Measurements from ENCODE around the gene GP1BB. TPM values are rescaled to one million over a fixed set of nuclear protein-coding genes. Genes with fewer than 3 reads are reported as not detected.

The GP1BB gene
- total RNA-seq, 1 donor from 2014 or later: 0.95 TPM

DNA sequence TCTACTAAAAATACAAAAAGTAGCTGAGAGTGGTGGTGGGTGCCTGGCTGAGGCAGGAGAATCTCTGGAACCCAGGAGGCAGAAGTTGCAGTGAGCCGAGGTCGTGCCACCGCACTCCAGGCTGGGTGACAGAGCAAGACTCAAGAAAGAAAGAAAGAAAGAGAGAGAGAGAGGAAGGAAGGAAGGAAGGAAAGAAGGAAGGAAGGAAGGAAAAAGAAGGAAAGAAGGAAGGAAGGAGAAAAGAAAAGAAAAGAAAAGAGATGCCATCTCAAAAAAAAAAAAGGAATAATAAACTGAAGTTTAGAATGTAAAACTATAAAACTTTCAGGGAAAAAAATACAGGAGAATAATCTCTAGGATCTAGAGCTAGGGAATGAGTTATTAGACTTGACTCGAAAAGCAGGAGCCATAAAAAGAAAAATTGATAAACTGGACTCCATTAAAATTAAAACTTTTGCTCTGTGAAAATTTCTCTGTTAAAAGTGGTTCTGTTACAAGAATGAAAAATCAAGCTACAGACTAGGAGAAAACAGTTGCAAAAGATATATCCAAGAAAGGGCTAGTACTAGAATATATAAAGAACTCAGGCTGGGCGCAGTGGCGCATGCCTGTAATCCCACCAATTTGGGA lies 22.4 kb upstream of the GP1BB start:
- no peak overlapping the region for H3K9ac ChIP-seq (ENCODE audit: low read length)
- no peaks in the 10 kb centered on the region for H3K36me3 Mint-ChIP-seq (ENCODE audit: low read depth, unreplicated experiment)
- no peaks in the 10 kb centered on the region for H3K36me3 ChIP-seq (ENCODE audit: insufficient read depth, low read length)
- H3K4me1 ChIP-seq (ENCODE audit: insufficient read depth, low read length): no peaks in the 10 kb centered on the region
- peak overlapping the region; percentile 54 for H3K4me3 Mint-ChIP-seq (ENCODE audit: unreplicated experiment)
- H2AFZ ChIP-seq (ENCODE audit: low read depth, low read length): no peak overlapping the region
- no peak overlapping the region for H3K4me2 ChIP-seq (ENCODE audit: low read length)
- no peak for FAIRE-seq
- no peak overlapping the region for H3K27ac Mint-ChIP-seq (ENCODE audit: unreplicated experiment)
- no peaks in the 10 kb centered on the region for H3K79me2 ChIP-seq (ENCODE audit: insufficient read depth, low read length)
- peaks cover 28% of the 10 kb centered on the region for H3K27me3 Mint-ChIP-seq (ENCODE audit: low read depth, unreplicated experiment)
- no peak overlapping the region for H3K27ac ChIP-seq (ENCODE audit: low read depth, low read length)
- no peak for DNase-seq (ENCODE audit: low read depth)
- H3K9me3 ChIP-seq (ENCODE audit: insufficient read depth, low read depth, low read length): no peaks in the 10 kb centered on the region
- no peak for TF ChIP-seq EZH2 (IDR thresholded peaks at IDR 0.05; ENCODE audit: insufficient read depth, low read length)
- no peak for TF ChIP-seq CTCF (IDR thresholded peaks at IDR 0.05; ENCODE audit: insufficient read depth, low read depth, low read length)
- H3K4me1 Mint-ChIP-seq (ENCODE audit: low read depth, unreplicated experiment): no peaks in the 10 kb centered on the region
- H3K9me3 Mint-ChIP-seq (ENCODE audit: unreplicated experiment): peaks cover 4% of the 10 kb centered on the region
- peaks cover 7% of the 10 kb centered on the region for H3K27me3 ChIP-seq (ENCODE audit: insufficient read depth, low read length)
- H4K20me1 ChIP-seq (ENCODE audit: insufficient read depth, low read length): no peaks in the 10 kb centered on the region
- no peak overlapping the region for H3K4me3 ChIP-seq (ENCODE audit: insufficient read depth, low read depth, low read length)

DNA sequence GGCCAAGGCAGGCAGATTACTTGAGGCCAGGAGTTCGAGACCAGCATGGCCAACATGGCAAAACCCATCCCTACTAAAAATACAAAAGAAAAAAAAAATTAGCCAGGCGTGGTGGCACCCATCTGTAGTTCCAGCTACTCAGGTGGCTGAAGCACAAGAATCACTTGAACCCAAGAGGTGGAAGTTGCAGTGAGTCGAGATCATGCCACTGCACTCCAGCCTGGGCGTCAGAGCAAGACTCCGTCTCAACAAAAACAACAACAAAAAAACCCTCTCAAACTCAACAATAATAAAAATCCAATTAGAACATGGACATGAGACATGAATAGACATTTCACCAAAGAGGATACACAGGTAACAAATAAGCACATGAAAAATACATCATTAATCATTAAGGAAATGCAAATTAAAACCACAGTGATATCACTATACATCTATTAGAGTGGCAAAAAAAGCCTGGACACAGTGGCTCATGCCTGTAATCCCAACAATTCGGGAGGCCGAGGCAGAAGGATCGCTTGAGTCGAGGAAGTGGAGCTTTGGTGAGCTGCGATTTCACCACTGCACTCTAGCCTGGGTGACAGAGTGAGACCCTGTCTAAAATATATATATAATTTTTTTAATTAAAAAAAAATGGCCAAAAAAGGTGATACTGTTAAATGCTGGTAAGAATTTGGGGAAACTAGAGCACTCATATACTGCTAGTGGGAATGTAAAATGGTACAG lies 21.8 kb upstream of the GP1BB start:
- Mint-ChIP-seq H3K36me3 (ENCODE audit: low read depth, unreplicated experiment) (no peaks in the 10 kb centered on the region), H3K4me1 (ENCODE audit: low read depth, unreplicated experiment) (no peaks in the 10 kb centered on the region)

More for the DNA sequence above, 21.8 kb upstream of the GP1BB start:
- Histone ChIP-seq H3K9ac (ENCODE audit: low read length) (no peak overlapping the region), H2AFZ (ENCODE audit: low read depth, low read length) (no peak overlapping the region), H3K4me2 (ENCODE audit: low read length) (no peak overlapping the region), H3K79me2 (ENCODE audit: insufficient read depth, low read length) (no peaks in the 10 kb centered on the region), H3K27ac (ENCODE audit: low read depth, low read length) (no peak overlapping the region), H3K36me3 (ENCODE audit: insufficient read depth, low read length) (no peaks in the 10 kb centered on the region), H3K4me3 (ENCODE audit: insufficient read depth, low read depth, low read length) (no peak overlapping the region), H3K27me3 (ENCODE audit: insufficient read depth, low read length) (peaks cover 7% of the 10 kb centered on the region), H4K20me1 (ENCODE audit: insufficient read depth, low read length) (no peaks in the 10 kb centered on the region), H3K9me3 (ENCODE audit: insufficient read depth, low read depth, low read length) (no peaks in the 10 kb centered on the region), H3K4me1 (ENCODE audit: insufficient read depth, low read length) (no peaks in the 10 kb centered on the region)
- Mint-ChIP-seq H3K27ac (ENCODE audit: unreplicated experiment) (no peak overlapping the region), H3K27me3 (ENCODE audit: low read depth, unreplicated experiment) (peaks cover 28% of the 10 kb centered on the region), H3K9me3 (ENCODE audit: unreplicated experiment) (peaks cover under 1% of the 10 kb centered on the region), H3K4me3 (ENCODE audit: unreplicated experiment) (no peak overlapping the region)
- DNase-seq (ENCODE audit: low read depth) (no peak), FAIRE-seq (no peak)
- TF ChIP-seq EZH2 (IDR thresholded peaks at IDR 0.05; ENCODE audit: insufficient read depth, low read length) (no peak), CTCF (IDR thresholded peaks at IDR 0.05; ENCODE audit: insufficient read depth, low read depth, low read length) (no peak)

All from astrocyte (in vitro differentiated cells and primary cell).